Activated CD4-positive, alpha-beta T cell treated with anti-CD3 and anti-CD28 coated beads, Interleukin-2, Interleukin-6, amounts not matched to agents 100 ng/mL and 50 ng/mL, durations not matched to agents 16 hours and 8 hours (primary cell): ENCODE measurements around the gene PTPRE.

ENCODE experiments used
- DNase-seq: peaks from one replicate; pipeline ENCODE4 v3.0.0-alpha.2; 2020

PTPRE gene

DNA sequence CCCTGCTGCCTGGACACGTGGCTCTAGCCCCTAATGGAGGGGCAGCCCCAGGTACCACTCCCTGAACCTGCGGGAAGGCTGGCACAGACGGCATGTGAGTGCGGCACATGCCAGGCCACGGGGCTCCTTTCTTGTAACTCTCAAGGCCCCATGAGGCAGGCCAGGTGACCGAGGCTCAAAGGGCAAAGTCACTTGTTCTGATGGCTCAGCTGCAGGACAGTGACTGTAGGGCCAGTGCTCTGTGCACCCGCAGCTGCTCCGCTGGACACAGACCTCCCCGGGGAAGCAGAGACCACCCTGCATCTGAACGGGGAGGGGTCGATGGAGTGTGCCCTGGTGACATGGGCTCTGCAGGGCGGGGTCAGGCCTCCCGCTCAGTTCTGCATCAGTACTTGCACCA, 55.3 kb downstream of the PTPRE start:
- DNase-seq = no peak

DNA sequence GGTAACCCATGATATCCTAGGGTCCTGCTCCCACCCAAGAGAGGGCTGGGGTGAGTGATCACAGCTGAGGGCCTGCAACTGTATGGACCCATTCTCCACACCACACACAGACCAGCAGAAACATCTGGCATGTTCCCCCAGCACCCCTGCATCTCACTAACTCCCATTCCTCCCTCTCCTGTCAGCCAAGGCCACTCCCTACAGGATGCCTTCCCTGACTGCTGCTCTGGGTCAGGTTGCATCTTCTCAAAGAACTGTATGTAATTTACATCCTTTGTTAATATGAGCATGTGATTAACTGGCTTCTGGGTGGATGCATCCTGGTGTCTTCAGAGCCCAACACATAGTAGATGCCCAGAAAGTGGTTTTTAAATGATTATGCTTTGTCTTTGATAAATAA, 56.2 kb downstream of the PTPRE start:
- no peak for DNase-seq

DNA sequence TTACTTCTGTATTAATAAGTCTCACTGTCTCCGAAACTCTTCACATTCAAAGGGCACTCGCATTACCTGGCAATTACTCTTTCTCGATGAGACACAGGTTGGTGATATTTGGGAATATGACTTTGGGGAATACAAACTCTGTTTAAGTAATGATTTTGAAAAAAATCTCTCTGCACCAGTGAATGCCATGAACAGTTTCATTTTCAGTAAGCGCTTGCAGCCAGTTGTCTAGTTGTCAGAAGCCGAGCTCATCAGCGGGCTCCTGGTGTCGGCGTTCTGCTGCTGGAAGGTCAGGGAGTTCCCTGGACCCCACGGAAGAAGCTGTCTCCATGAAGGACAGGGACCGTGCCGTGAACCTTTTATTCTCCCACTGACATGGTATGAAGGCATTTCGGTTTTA, 57.7 kb downstream of the PTPRE start:
- DNase-seq = no peak

DNA sequence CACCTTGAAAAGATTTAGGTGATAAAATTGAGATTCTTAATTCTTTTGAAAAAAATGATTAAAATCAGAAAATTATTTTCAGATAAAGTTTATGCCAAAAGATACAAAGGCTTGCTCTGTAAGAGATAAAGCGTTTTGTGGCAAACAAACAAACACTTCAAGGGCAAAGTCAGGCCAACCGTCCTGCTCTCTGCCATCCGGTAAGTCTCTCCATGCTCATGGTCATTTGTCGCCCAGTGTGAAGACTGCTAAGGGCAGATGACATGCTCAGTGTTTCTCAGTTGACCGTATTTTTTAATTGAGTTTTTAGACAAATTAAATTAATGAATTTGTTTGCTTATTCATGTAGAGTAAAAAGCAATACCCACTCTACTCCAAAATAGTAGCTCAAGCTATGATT, 60.0 kb downstream of the PTPRE start:
- DNase-seq = no peak

DNA sequence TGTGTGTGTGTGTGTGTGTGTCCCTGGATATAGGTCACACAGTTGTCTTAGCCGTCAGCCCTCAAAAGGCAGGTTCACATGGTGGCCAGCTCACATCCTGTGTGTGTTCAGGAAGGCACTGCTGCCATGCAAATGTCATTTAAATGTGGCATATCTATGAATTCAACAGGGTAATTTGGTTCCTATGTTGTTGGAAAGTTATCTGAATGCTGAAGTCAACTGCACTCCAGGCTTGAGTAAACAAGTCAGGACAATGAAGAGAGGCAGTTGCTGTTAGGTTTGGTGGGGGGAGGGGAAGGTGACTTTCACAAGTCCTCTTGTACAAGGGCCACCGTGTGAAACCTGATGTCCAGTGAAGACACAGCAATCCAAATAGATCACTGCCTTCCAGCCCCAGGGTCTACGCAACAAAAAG, 61.1 kb downstream of the PTPRE start:
- DNase-seq = no peak

DNA sequence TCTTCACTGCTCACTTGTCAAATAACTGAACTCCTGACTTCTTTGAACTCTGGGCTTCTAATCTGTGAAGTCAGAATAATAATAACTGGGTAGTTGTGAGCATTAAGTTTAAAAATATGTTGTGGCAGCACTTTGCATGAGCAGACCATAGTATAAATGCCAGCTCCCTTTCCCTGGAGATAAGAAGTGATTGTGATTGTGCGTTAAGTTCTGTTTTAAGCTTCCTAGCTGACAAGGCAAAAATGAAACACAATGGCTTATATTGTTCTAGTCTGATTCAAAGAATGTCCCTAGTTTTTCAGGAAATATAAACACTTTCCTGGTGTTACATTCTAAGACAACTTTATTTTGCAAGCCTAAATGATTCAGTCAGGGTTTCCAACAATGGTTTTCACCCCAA, 61.8 kb downstream of the PTPRE start:
- DNase-seq = no peak

DNA sequence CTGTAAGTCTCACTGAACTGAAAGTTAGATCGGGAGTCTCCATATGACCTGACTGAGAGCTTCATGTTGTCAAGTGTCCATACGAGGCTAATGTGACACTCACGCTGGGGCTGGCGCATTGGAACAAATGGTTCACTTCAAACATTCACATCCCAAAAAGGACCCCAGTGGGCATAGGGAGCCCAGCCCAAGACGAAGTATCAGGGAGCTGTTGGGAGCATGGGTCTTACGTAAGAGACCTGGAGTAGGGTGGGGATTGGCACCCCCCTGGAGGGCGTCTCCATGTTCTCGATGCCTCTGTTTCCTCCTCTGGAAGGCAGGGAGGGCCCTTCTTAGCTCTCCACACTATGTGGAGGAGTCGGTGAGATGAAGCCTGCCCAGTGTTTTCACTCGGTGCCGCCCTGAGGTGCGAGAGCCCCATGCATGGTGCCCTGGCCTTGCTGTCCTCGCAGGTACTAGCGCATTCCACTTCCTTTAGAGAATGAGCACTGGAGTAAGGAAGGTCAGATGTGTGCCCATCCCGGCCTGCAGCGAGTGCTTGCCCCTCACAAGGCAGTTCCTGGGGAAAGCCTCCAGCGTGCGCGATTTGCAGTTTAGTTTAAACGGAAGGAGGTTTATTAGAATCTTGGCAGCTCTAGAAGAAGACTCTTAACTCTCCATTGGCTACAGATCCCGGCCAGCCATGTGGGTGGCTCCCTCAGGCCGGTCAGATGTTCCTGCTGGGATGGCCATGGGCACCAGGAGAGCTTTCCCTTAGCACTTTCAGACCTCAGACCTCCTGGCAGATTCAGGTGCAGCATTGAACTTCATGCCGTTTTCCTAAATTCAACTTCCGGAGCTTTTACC, 64.4 kb downstream of the PTPRE start:
- no peak for DNase-seq

DNA sequence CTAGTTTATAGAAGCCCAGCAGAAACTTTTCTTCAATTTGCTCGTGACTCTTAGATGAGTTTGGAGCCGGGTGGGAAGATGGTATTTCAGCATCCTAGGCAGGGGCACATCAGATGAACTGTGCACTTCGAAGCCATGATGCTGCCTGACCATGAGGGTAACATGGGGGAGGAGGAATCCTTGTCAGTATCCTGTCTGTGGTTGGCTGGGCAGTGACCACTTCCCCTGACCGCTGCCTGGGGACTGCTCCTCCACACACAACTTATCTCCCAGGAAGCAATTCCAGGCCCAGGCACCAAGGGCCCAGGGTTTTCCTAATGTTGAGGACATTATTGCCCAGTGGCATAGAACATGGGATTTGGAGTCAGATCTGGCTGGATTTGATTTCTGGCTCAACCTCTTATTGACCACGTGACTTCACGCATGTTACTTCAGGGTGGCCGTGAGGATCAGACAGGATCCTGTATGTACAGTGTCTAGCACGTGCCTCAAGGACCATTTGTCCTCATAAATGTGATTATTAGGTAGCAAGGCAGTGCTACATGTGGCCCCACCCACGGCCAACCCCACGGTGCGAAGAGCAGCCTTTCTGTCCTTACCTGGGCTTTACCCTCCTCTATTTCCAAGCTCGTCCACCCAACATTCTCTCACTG, 65.2 kb downstream of the PTPRE start:
- DNase-seq = no peak

DNA sequence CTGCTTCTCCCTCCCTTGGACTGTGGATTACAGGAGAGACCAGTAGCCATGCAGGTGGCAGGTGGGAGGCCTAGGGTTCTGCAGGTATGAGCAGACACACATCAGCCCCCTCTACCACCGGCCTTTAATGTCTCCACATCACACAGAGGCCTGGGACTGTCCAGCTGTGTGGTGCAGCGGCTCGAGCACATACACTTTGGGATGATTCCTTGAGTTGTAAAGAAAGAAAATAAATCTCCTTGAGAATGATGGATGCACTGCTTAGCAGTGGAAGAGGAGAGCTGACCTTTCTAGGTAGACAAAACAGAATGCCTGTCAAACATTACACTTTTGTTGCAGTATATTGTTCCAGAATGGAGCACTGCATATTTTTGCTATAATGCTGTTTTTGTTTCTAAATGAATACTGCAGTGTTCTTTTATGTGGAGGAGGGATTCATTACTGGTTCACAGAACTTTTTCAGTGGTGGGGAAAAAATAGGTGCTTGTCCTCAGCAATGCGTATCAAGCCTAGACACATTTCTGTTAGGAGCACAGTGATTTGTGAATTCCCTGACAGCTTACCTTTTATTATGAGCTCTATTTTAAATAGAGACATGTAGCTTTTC, 66.0 kb downstream of the PTPRE start:
- no peak for DNase-seq

DNA sequence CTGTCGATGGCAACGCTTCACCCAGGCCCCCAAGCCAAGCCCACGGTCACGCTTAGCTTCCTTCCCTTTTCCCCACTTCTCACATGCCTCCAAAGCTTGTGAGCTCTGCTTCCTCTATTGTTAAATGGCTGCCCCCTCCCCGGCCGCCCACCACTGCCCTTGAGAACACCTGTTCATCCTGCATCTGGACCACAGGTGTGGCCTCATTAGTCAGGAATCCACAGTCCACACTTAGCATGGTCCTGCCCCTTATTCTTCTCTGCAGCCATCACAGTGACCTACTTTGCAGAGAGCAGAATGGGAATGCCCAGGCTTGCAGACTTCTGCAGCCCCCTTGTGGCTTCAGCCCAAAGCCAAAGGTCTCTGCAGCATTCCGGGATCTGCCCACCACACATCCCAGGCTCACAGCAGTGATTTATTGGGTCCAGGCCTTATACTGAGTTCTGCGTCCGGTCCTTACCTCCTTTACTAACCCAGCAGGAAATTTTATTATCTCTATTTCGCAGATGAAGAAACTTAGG, 66.9 kb downstream of the PTPRE start:
- DNase-seq = no peak

DNA sequence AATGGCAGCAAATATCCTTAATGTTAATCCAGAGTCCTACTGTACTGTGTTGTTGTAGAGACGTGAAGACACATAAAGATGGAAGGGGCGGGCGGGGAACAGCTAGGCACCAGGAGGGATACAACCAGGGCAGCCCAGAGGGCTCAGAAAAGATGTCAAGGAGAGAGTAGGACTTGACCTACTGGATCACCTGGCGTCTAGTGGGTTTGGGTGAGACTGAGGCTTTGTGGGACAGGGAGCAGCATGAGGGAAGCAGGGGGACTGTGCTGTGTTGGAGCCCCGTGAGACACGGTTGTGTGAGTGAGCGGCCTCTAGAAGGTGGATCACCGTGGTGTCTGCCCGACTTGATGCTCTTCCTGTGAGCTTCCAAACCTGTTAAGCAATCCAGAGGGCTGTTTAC, 68.0 kb downstream of the PTPRE start:
- no peak for DNase-seq

DNA sequence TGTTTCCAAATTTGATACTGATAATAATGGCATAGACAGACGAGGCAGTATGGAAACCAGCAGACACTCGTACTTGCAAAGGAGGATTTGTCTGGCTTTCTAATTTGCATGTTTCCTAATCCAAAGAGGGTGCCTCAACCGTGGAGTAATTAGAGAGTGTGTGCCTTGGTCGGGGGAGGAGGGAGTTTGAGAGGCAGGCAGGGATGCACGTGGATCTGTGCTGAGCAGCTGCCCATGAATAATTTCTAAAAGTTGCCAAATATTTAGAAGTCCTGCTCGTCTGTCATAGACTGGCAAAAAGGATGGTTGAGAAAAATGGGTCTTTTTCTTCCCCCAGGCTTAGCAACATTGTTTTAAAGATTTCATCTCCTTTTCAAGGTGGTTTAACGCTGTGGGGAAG, 69.4 kb downstream of the PTPRE start:
- DNase-seq = no peak

DNA sequence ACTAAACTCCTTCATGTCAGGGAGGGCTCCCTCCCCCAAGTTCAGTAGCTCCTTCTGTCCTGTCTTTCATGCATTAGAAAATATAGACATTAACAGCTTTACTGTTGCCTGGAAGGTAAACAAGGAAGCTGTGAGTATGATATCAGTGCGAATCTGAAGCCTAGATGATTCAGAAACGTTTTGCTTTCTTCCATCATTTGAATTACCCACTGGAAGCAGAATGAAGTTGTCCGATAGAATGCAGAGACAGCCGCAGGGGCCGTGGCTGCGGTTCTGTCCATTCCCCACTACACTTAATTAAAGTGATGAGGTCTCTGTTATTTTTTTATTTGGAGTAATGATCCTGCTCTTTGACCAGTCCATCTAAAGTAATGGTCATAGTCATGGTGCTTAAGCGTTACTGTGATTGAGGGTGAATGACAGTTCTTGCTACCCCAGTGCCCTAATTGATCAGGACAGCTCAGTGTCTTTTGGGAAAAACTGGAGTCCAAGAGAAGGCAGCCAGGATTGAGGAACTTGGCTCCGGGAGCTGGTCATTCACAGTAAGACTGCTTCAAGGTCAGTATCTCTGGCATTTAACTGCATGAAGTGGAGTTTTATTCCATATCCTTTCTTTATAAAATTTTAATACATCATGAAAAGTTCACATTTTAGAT, 69.9 kb downstream of the PTPRE start:
- no peak for DNase-seq

DNA sequence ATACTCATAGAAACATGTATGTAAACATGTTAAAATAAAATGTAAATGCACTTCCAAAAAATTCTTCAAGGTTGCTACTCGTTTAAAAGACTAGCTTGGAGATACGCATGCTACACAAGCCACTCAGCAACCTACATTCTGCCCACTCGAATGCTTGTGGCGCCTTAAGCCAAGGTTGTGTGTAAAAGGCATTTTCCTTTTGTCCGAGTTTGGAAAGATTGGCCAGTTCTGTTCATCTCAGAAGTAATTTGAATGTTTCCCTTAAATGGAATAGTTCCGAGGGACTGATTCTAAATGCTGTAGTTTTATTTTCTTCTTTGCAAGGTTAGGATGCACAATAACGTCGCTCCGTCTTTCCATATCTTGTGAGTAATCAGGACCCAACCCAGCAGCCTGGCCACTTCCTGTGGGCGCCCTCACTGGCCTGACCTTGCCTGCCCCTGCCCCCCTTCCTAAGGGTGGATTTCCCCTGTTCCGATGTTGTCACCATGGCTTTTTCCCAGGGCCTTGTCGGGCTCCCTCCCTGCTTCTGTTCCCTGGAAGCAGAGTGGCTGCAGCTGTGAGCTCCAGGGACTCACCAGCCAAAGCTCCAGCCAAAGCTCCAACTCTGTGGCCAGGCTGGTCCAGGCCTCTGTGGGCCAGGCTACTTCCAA, 70.6 kb downstream of the PTPRE start:
- DNase-seq = peak; percentile 41

DNA sequence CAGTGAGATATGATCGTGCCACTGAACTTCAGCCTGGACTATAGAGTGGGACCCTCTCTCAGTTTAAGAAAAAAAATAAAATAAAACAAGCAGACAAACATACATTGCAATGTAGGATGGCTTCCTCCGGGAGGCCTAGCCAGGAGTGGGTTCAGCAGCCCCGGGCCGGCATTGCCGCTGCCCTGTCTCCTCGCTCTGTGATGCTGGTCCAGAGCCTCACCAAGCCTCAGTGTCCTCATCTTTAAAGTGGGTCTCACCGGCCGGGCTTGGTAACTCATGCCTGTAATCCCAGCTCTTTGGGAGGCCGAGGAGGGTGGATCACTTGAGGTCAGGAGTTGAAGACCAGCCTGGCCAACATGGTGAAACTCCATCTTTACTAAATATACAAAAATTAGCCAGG, 71.6 kb downstream of the PTPRE start:
- DNase-seq = no peak

DNA sequence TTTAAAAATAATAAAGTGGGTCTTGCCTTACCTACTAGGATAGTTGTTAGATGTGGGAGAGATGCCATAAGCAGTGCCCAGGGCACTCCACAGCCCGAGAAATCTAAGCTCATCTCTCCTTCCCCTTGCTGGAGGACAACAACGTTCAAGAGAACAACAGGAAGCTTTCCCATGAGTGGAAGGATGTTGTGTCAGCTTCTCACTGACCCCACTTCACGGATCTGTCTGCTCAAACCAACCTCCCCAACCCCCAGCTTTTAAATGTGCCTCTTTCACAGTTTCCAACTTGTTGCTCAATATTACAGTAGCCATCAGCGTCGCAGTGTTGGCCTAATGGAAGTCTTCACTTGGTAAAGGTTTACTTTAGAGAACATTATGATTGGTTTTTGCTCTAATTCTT, 72.1 kb downstream of the PTPRE start:
- no peak for DNase-seq

DNA sequence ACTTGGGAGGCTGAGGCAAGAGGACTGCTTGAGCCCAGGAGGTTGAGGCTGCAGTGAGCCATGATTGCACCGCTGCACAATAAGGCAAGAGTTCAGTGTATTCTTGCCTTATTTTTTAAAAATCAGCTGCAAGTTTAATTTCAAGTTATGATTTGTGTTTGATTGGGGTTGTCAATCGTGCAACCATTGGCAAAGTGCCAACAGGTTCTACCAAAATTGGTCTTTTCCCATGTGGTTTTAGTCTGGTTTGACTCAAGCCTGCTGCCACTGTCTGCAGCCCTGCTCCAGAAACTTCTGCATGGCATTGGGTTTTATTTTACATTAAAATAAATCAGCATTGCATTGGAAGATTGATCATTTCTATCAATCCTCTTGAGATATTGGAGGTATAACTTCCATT, 72.7 kb downstream of the PTPRE start:
- DNase-seq = no peak

DNA sequence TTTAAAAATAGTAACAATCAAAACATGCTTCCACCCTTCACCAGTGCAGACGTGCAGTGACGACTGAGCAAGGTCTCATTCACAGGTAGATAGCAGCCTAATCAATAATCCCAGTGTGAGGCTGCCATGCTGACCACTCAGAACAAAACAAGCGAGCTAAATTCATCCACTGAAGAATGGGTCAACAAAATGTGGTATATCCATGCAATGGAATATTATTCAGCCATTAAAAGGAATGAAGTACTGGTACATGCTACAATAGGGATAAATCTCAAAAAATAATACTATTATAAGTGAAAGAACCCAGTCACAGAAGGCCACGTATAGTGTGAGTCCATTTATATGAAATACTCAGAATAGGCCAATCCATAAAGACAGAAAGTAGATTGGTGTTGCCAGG, 74.0 kb downstream of the PTPRE start:
- DNase-seq = no peak

DNA sequence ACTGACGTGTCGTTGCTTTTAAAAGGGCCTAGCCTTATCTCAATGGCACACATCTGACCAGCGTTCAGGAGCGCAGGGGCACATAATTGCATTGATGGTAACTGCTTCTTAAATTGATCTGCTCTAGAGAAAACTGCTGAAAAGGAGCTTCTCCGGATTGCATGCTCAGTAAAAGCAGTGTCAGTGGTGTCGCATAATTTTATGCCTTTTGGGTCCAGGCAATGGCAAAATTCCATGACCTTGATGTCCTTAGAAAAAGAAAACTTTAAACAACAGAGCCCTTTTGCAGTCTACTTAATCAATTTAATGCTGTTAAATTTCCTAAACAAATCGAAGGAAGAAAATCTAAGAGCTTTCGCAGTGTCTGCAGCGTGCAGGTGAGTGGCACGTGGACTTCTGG, 75.7 kb downstream of the PTPRE start:
- no peak for DNase-seq

DNA sequence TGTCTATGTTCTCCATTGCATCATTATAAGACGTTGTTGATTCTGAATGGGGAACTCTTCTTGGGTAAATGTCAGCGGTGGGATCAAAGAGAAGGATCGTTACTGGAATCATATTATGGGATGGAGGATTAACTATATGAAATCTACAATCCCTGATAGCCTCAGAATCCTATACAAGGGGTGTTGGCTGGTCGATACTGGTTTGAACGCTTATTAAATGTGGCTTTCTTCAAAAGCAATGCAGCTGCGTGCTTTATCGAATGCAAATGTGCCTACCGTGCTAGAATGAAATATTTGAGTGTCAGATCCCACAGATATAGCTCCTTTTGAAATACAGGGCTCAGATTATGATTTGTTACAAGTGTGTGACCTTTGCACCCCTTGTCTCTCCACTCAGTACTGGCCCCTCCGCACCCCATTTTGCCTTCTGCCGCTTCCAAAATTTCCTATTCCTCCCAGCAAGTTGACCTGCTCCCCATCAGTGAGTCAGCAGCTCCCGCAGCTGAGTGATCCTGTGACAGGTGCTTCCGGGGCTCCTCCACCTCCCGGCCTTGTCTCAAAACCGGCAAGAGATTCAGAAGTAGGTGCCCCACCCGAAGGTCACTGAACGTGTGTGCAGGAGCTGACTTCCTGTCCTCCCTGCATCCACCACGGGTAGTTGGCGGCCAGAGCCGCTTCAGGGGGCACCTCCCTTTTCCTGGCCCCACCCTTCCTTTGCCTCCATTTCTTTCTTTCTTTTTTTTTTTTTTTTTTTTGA, 76.6 kb downstream of the PTPRE start:
- DNase-seq = no peak

DNA sequence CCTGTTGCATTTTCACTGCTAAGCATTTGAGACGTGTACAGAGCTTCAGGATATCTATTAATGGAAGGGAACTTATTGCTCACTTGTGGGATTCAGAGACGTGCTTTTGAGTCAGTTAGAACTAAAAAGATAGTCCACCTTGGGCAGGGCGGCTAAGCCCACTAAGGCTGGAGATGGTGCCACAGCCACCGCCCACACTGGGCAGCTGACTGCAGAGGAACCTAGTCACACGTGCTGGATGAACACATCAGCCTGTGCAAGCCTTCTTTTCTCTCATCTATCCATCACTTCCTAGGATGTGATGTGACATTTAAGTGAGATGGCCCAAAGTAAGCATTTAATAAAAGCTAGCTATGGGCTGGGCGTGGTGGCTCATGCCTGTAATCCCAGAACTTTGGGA, 78.0 kb downstream of the PTPRE start:
- DNase-seq = no peak
